Right lobe of liver (tissue), 6 donors: ENCODE data around the gene SP140L. TPM values are rescaled to one million over a fixed set of nuclear protein-coding genes. Genes with fewer than 3 reads are reported as not detected.
A peak's percentile ranks its signal among the peaks of the same experiment; 100 is the strongest.

Experiments used
- ATAC-seq, 4 donors: fragments of 200-7000 bp; cut with Tn5 transposase; one replicate each; pipeline ENCODE4 v1.9.1; 2020; ENCODE audit warnings: mild to moderate bottlenecking in 4 of 4, moderate library complexity in 4 of 4
- DNase-seq, 3 donors: peaks; one replicate each; pipeline ENCODE4 v3.0.0-alpha.2; 2020
- H3K27ac ChIP-seq, 3 donors: fragments of 200-600 bp; one replicate each; pipeline ENCODE4 v1.8.0; 2022
- H3K27me3 ChIP-seq, 2 donors: fragments of 200-600 bp; one replicate each; pipeline ENCODE4 v1.8.0; 2022
- H3K36me3 ChIP-seq, 4 donors: fragments of 200-600 bp; sonication (generic) in 1 of 4; one replicate each; pipeline versions ENCODE4 v1.5.1 to v1.8.0; 2017 to 2022; ENCODE audit warnings: control low read depth in 1 of 4
- H3K4me1 ChIP-seq, 4 donors: fragments of 200-600 bp; sonication (generic) in 1 of 4; one replicate each; pipeline versions ENCODE4 v1.5.1 to v1.8.0; 2017 to 2022; ENCODE audit warnings: control low read depth in 1 of 4
- H3K4me3 ChIP-seq, 3 donors: fragments of 200-600 bp; one replicate each; pipeline ENCODE4 v1.8.0; 2022
- H3K9me3 ChIP-seq, 4 donors: fragments of 200-600 bp; sonication (generic) in 1 of 4; one replicate each; pipeline versions ENCODE4 v1.5.1 to v1.8.0; 2017 to 2022; ENCODE audit warnings: control low read depth in 1 of 4
- CTCF ChIP-seq, 4 donors: fragments of 200-600 bp in 3 of 4; fragments of 450-650 bp in 1 of 4; IDR thresholded peaks; one replicate each; pipeline versions ENCODE4 v1.5.1 to v1.8.0; 2016 to 2022; ENCODE audit warnings: antibody characterized with exemption in 4 of 4, mild to moderate bottlenecking in 2 of 4
- POLR2A ChIP-seq: fragments of 450-650 bp; IDR thresholded peaks from one replicate; pipeline ENCODE4 v1.6.1; 2017; ENCODE audit warnings: antibody characterized with exemption, mild to moderate bottlenecking
- WGBS: methylation state at CpG from one replicate; pipeline ENCODE4 v1.1.6; 2018; ENCODE audit warnings: low coverage, low lambda C conversion rate; ENCODE audit not compliant: insufficient coverage; ENCODE audit errors: missing lambda C conversion rate; 5-methylcytosine and 5-hydroxymethylcytosine counted together
- intact Hi-C, 2 donors: fragments of 100-400 bp; cut with DNase I; formaldehyde crosslinking; loops; one replicate each; pipeline versions ENCODE4 v1.11.2 to v1.14.1; 2022
- total RNA-seq, 6 experiments: library from RNA; depleted of rRNA in 2 of 6; stranded (reverse); fragments of >200 nt in 2 of 6; fragmentation: NEBNext Ultra II Directional in 3 of 6; extraction: Animal tissue kit (Norgen Biotek cat#: 25700) in 3 of 6; gene quantifications; one replicate each; pipeline versions ENCODE4 v1.1.0 to v1.2.4, GENCODE V29; 2016 to 2023
- donor health status: DM: no; HTN: yes; CAD: no.
- donor health status: DM: no; HTN: no; CAD: no.
- donor health status: DM: no; HTN: no; CAD: no.
- donor health status: DM: no; HTN: yes; CAD: no.
- donor health status: DM: no; HTN: yes; CAD: no.

The SP140L gene
- total RNA-seq, 6 experiments from 2014 or later, result 6.6 to 17.9 (median 11.3) TPM

GRCh38 chr2:230296917-230297316 lies 30.1 kb upstream of the SP140L start:
- Histone ChIP-seq H3K36me3 (no peaks in the 10 kb centered on the region), H3K9me3 (no peaks in the 10 kb centered on the region), H3K27me3 (no peaks in the 10 kb centered on the region), H3K4me1 (no peaks in the 10 kb centered on the region), H3K27ac (no peak overlapping the region), H3K4me3 (no peak overlapping the region)
- ATAC-seq (no peak), DNase-seq (no peak)
- TF ChIP-seq CTCF (IDR thresholded peaks at IDR 0.05) (no peak), POLR2A (no peak)
- intact Hi-C loops, result no loop called here

- Histone ChIP-seq H3K9me3 (no peaks in the 10 kb centered on the region), H3K27me3 (no peaks in the 10 kb centered on the region), H3K27ac (no peak overlapping the region), H3K4me1 (no peaks in the 10 kb centered on the region), H3K4me3 (no peak overlapping the region), H3K36me3 (no peaks in the 10 kb centered on the region)
- ATAC-seq (no peak), DNase-seq (no peak)
- intact Hi-C loops, result no loop called here
- no peak for TF ChIP-seq POLR2A
- no peak for TF ChIP-seq CTCF (IDR thresholded peaks at IDR 0.05)
- WGBS, result no CpG with 5 or more reads among the region's 2 CpGs
These were observed 27.4 kb upstream of the SP140L start for GRCh38 chr2:230299618-230300017.

GRCh38 chr2:230305416-230306275 lies 21.3 kb upstream of the SP140L start:
- Histone ChIP-seq H3K36me3 (no peaks in the 10 kb centered on the region), H3K4me1 (no peaks in the 10 kb centered on the region), H3K4me3 (no peak overlapping the region), H3K9me3 (no peaks in the 10 kb centered on the region), H3K27ac (no peak overlapping the region), H3K27me3 (no peaks in the 10 kb centered on the region)
- intact Hi-C loops, result no loop called here
- TF ChIP-seq POLR2A (no peak), CTCF (IDR thresholded peaks at IDR 0.05) (no peak)
- ATAC-seq, result peak in 1 of 4 donors; percentile 33
- 100% methylated on average over 4 of the region's 23 CpGs for WGBS
- DNase-seq, result no peak

DNA sequence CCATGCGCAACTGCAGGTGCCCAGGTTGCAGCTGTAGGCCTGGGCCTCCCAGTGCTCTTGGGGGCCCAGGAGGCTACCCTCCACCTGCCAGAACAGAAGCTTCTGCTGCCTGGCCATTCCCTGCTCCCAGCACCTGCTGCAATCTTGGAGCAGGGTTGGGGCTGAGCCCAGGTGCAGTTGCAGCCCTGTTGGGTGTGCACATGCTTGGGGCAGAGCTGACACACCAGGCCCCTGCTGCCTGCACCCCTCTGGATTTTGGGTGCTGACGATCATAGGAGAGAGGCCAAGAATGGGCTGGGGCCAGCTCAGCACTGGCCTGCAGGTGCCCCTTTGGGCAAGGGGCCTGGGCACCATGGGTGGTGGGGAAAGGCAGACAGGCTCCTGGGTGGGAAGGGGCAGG lies 20.5 kb upstream of the SP140L start:
- Histone ChIP-seq H3K27me3 (no peaks in the 10 kb centered on the region), H3K4me1 (no peaks in the 10 kb centered on the region), H3K36me3 (no peaks in the 10 kb centered on the region), H3K27ac (no peak overlapping the region), H3K4me3 (no peak overlapping the region), H3K9me3 (no peaks in the 10 kb centered on the region)
- DNase-seq (no peak), ATAC-seq (peak in 1 of 4 donors; percentile 32)
- 71% methylated on average over 1 of the region's 2 CpGs for WGBS
- intact Hi-C loops, result no loop called here
- no peak for TF ChIP-seq CTCF (IDR thresholded peaks at IDR 0.05)
- no peak for TF ChIP-seq POLR2A
